Cardiac muscle cell (in vitro differentiated cells and primary cell): ENCODE data around the gene DOCK7. TPM values are rescaled to one million over a fixed set of nuclear protein-coding genes. Genes with fewer than 3 reads are reported as not detected.
A peak's percentile ranks its signal among the peaks of the same experiment; 100 is the strongest.

ENCODE experiments used
- DNase-seq, 2 donors: peaks; one replicate each; pipeline versions ENCODE4 v3.0.0 to v3.0.0-alpha.2; 2010 to 2017; ENCODE audit warnings: low read depth in 1 of 2, low spot score in 1 of 2
- H3K27ac ChIP-seq: fragments of 200-600 bp; sonication (generic); 2 replicates; pipeline ENCODE4 v1.5.1; 2016
- H3K27me3 ChIP-seq: fragments of 200-600 bp; sonication (generic); 2 replicates; pipeline ENCODE4 v1.6.0; 2016; ENCODE audit warnings: control low read depth
- H3K36me3 ChIP-seq: fragments of 200-600 bp; sonication (generic); 2 replicates; pipeline ENCODE4 v1.5.1; 2016; ENCODE audit warnings: control low read depth
- H3K4me1 ChIP-seq: fragments of 200-600 bp; sonication (generic); 2 replicates; pipeline ENCODE4 v1.8.1; 2017; ENCODE audit warnings: low read depth, mild to moderate bottlenecking, mixed run types
- H3K4me3 ChIP-seq: fragments of 200-600 bp; sonication (generic); 2 replicates; pipeline ENCODE4 v1.5.1; 2016; ENCODE audit warnings: mild to moderate bottlenecking
- H3K9me3 ChIP-seq: fragments of 200-600 bp; sonication (generic); 2 replicates; pipeline ENCODE4 v1.5.1; 2017; ENCODE audit warnings: low read depth, mild to moderate bottlenecking, control low read depth
- CTCF ChIP-seq: IDR thresholded peaks from 2 replicates; pipeline ENCODE4 v1.5.1; 2012; ENCODE audit warnings: low read depth, mild to moderate bottlenecking, low read length
- polyA plus RNA-seq: library from polyadenylated mRNA; unstranded; fragments of >200 nt; fragmentation: Nextera tagmentation; extraction: Ambion mirVana; gene quantifications from 2 replicates; pipeline ENCODE4 v1.2.1, GENCODE V29; 2016
- total RNA-seq: library from RNA; depleted of rRNA; stranded (reverse); fragments of >200 nt; gene quantifications from 2 replicates; pipeline ENCODE4 v1.2.3, GENCODE V29; 2016

Gene DOCK7
- total RNA-seq (51.8 and 79.6 TPM in 2 replicates), polyA plus RNA-seq (17.5 and 23.5 TPM in 2 replicates)

DNA sequence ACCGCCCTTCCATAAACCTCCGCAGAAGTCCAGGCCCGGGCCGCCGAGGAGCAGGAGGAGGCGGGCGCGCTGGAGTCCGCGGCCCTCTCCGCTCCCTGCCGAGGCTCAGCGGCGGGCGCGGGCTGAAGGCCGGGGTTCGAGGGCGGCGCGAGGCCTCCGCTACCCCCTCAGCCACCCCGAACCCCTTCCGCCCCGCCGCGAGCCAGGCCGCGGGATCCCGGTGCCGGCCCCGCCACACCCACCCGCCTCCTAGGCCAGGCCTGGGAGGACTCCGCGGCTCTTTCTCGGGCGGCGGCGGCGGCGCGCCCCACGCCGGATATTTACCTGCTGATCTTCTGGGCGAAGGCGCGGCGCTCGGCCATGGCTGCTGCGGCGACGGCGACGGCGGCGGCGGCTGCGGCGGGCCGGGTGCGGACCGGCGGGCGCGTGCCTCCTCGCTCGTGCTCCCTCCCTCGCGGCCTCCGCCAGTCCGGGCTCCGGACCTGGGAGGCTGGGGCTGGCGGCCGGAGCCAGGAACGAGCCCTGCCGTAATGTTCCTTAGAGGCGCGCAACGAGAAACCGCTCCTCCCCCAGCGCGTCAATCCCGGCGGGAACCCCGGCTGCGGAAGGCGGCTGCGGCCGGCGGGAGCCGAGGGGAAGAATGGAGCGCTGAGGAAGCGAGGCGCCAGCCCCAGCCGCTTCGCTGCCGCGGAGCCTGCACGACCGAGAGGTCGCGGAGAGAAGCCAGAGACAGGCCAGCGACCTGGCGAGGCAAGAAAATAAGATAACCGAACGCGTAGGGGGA, at the start of gene DOCK7:
TSS of gene DOCK7 (minus strand) at position 484 of the 784 bp plus-strand sequence. CDS start at position 362, 122 bp downstream.
- H3K36me3 ChIP-seq: no peaks in the 10 kb centered on the region
- peak within 1 kb of the TSS; percentile 99 for H3K4me3 ChIP-seq
- peak; percentile 85 to 88 for DNase-seq
- peak within 1 kb of the TSS; percentile 95 for H3K27ac ChIP-seq
- no peaks in the 10 kb centered on the region for H3K9me3 ChIP-seq
- H3K4me1 ChIP-seq: peaks cover 46% of the 10 kb centered on the region
- TF ChIP-seq CTCF: no peak
- H3K27me3 ChIP-seq: no peaks in the 10 kb centered on the region

- Histone ChIP-seq H3K27me3 (no peaks in the 10 kb centered on the region), H3K4me3 (no peak overlapping the region), H3K36me3 (no peaks in the 10 kb centered on the region), H3K27ac (no peak overlapping the region), H3K9me3 (no peaks in the 10 kb centered on the region), H3K4me1 (peaks cover 3% of the 10 kb centered on the region)
- no peak for TF ChIP-seq CTCF
- peak in 1 of 2 donors; percentile 55 for DNase-seq
Observed at GRCh38 chr1:62735491-62736171, 47.4 kb upstream of the DOCK7 start.

DNA sequence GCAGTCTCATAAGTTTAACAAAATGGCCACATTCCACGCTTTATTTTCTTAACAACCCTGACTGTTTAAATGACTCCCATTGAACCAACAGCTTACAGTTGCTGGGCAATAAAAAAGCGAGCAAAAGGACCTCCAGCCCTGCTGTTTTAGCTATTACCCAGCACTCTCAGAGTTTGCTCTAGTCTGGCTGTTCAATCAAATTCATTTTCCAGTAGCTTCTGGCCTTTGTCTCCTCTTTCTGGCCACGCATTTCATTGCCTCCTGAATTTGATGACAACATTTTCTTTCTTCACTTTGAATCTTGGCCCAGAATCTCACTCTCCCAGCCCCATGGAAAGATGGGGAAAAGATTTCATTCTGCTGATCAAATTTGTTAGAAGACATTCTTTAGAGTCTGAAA, 44.1 kb upstream of the DOCK7 start:
- Histone ChIP-seq H3K4me1 (peaks cover 3% of the 10 kb centered on the region), H3K27me3 (no peaks in the 10 kb centered on the region), H3K9me3 (no peaks in the 10 kb centered on the region), H3K4me3 (no peak overlapping the region), H3K36me3 (no peaks in the 10 kb centered on the region), H3K27ac (no peak overlapping the region)
- TF ChIP-seq CTCF: no peak
- no peak for DNase-seq

GRCh38 chr1:62728963-62729362, 40.8 kb upstream of the DOCK7 start:
- Histone ChIP-seq H3K27me3 (no peaks in the 10 kb centered on the region), H3K4me1 (no peaks in the 10 kb centered on the region), H3K9me3 (no peaks in the 10 kb centered on the region), H3K36me3 (no peaks in the 10 kb centered on the region), H3K4me3 (no peak overlapping the region), H3K27ac (no peak overlapping the region)
- no peak for TF ChIP-seq CTCF
- no peak for DNase-seq

DNA sequence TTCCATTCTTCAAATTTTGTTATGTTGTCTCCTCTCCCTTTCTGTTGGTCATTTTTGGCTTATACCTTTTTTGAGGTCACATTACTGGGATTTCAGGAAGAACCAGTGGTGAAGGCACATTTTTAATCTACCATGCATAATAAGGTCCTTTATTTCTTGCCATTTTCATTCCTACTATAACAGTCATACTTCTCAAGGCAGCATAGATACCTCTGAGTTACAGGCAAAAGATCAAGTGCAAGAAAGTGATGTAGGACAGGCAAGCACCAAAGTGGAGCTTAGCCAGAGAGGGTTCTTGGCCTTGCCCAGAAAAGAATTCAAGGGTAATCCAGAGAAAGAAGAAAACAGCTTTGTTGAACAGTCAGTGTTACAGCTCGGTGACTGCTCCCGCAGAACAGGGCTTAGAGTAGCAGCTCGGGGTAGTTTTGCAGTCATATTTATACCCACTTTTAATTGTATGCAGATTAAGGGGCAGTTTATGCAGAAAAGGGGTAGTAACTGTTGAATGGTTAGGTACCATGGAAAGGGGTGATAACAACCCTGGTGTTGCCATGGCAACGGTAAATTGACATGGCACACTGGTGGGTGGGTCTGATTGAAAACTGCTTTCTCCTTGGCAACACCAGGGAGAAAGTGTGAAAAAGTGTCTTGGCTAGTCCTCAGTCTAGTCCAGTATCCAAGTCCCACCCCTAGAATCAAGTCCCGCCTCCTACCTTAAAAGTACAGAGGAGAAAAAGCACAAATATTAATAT, 39.6 kb upstream of the DOCK7 start:
- no peak overlapping the region for H3K27ac ChIP-seq
- no peak for DNase-seq

More for the DNA sequence above, 39.6 kb upstream of the DOCK7 start:
- Histone ChIP-seq H3K27me3 (no peaks in the 10 kb centered on the region), H3K4me3 (no peak overlapping the region), H3K36me3 (no peaks in the 10 kb centered on the region), H3K9me3 (no peaks in the 10 kb centered on the region), H3K4me1 (no peaks in the 10 kb centered on the region)
- TF ChIP-seq CTCF: no peak
